Measurements from ENCODE around the gene RALGPS2. TPM values are rescaled to one million over a fixed set of nuclear protein-coding genes. Genes with fewer than 3 reads are reported as not detected.

The RALGPS2 gene
- total and polyA plus RNA-seq, 9 of the 15 experiments (the other 6 are each of a cell fraction or from before 2014, with no cell fraction given), result 0.28 to 6.5 (median 2.6) TPM

DNA sequence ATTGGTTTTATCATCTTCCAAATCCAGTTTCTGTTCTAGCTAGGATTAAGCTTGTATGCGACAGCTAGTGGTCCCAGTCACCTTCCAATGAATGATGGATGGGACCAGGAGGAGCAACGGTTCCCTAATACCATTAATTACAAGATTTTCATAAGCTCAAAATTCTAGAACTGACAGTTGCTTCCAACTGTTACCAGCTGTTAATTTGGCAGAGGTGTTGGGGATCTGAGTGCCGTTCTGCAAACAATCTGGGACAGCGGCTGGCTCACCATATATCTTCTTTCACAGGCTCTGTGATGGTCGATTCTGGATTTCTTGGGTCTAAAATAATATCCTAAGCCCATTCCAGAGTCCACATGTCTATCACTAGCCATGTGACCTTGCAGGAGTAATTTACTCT, 34.5 kb upstream of the RALGPS2 start:
- no peaks in the 10 kb centered on the region for H3K9me1 ChIP-seq (ENCODE audit: control insufficient read depth, insufficient read depth, low read length)
- BruUV-seq (replicated peaks), result no TSS peak
- no peak for ATAC-seq
- no peaks in the 10 kb centered on the region for H3K4me1 ChIP-seq (replicated peaks in 1 of 2; ENCODE audit: control insufficient read depth in 2 of 2, insufficient read depth in 2 of 2, low read length in 2 of 2)
- CTCF ChIA-PET (ENCODE audit: low intra/inter-chr PET ratio), result no interaction called here
- DNase-seq (ENCODE audit: extremely low read depth in 1 of 4, low spot score in 3 of 4), result no peak
- H3K27me3 ChIP-seq (ENCODE audit: control insufficient read depth in 2 of 2, insufficient read depth in 2 of 2, low read length in 2 of 2), result no peaks in the 10 kb centered on the region; a peak in 1 of 5 replicates
- H3K4me3 ChIP-seq, result no peak overlapping the region
- in situ Hi-C loops (cut with MboI) (no loop called here), intact Hi-C loops (cut with micrococcal nuclease) (no loop called here)
- H3K27ac ChIP-seq (ENCODE audit: extremely low read depth, low read depth, low read length), result no peak overlapping the region
- H3K9me3 ChIP-seq (replicated peaks; ENCODE audit: control insufficient read depth, insufficient read depth, low read depth, low read length), result no peaks in the 10 kb centered on the region
- POLR2A ChIA-PET, result interaction anchor here (1.0 to 1.2 kb wide), 2 partner anchors 11 to 47 kb away, joined by 4 read pairs; no protein-coding TSS in a partner anchor
- no peak overlapping the region for H3K9ac ChIP-seq (ENCODE audit: insufficient read depth in 1 of 2, low read depth in 2 of 2, low read length in 2 of 2)
- no peaks in the 10 kb centered on the region for H3K36me3 ChIP-seq (ENCODE audit: control insufficient read depth, insufficient read depth, low read length)
- no peak overlapping the region for H2AFZ ChIP-seq (ENCODE audit: low read depth, low read length)
- no peak overlapping the region for H3K4me2 ChIP-seq (ENCODE audit: insufficient read depth, low read length)
- no peaks in the 10 kb centered on the region for H4K20me1 ChIP-seq (replicated peaks; ENCODE audit: control insufficient read depth, insufficient read depth, low read length)
- WGBS (ENCODE audit: insufficient coverage, low coverage, missing lambda C conversion rate), result 0% methylated on average over 5 of the region's 5 CpGs
- TF ChIP-seq RNF219 (CRISPR knock-in tag; IDR thresholded peaks at IDR 0.05) (no peak), SMAD2 (IDR thresholded peaks at IDR 0.05; ENCODE audit: low read depth, low read length) (no peak), NR3C1 (CRISPR knock-in tag; IDR thresholded peaks at IDR 0.05) (no peak), SRSF7 (optimal IDR thresholded peaks at IDR 0.05; ENCODE audit: low read depth, low read length) (no peak), THRAP3 (IDR thresholded peaks at IDR 0.05; ENCODE audit: borderline replicate concordance) (no peak), ZNF184 (CRISPR knock-in tag; IDR thresholded peaks at IDR 0.05) (no peak), SAP30 (IDR thresholded peaks at IDR 0.05; ENCODE audit: borderline replicate concordance, insufficient read depth, low read depth, low read length, poor library complexity, severe bottlenecking) (no peak), RBM25 (IDR thresholded peaks at IDR 0.05; ENCODE audit: low read depth, low read length, severe bottlenecking) (no peak), ZMIZ1 (IDR thresholded peaks at IDR 0.05; ENCODE audit: low read depth in 2 of 2, low read length in 2 of 2) (no peak), TEAD4 (IDR thresholded peaks at IDR 0.05; ENCODE audit: low read length) (no peak), TEAD4 (CRISPR knock-in tag; IDR thresholded peaks at IDR 0.05; ENCODE audit: borderline replicate concordance) (no peak), IRF2 (CRISPR knock-in tag; IDR thresholded peaks at IDR 0.05) (no peak), ETV1 (tag; conservative IDR thresholded peaks at IDR 0.05; ENCODE audit: low read depth) (no peak), CBFA2T3 (IDR thresholded peaks at IDR 0.05) (no peak), BRCA1 (IDR thresholded peaks at IDR 0.05) (no peak), BRCA1 (CRISPR knock-in tag; IDR thresholded peaks at IDR 0.05) (no peak)
- FAIRE-seq, result no peak
- H3K79me2 ChIP-seq (ENCODE audit: control insufficient read depth, insufficient read depth, low read length), result no peaks in the 10 kb centered on the region
